ENCODE data around the gene THEM4. TPM values are rescaled to one million over a fixed set of nuclear protein-coding genes. Genes with fewer than 3 reads are reported as not detected.
A peak's percentile ranks its signal among the peaks of the same experiment; 100 is the strongest.

THEM4 gene
- total and polyA plus RNA-seq, 2 of the 8 experiments (the other 6 are each of a cell fraction or from before 2014, with no cell fraction given): 9.9 to 11.2 TPM

DNA sequence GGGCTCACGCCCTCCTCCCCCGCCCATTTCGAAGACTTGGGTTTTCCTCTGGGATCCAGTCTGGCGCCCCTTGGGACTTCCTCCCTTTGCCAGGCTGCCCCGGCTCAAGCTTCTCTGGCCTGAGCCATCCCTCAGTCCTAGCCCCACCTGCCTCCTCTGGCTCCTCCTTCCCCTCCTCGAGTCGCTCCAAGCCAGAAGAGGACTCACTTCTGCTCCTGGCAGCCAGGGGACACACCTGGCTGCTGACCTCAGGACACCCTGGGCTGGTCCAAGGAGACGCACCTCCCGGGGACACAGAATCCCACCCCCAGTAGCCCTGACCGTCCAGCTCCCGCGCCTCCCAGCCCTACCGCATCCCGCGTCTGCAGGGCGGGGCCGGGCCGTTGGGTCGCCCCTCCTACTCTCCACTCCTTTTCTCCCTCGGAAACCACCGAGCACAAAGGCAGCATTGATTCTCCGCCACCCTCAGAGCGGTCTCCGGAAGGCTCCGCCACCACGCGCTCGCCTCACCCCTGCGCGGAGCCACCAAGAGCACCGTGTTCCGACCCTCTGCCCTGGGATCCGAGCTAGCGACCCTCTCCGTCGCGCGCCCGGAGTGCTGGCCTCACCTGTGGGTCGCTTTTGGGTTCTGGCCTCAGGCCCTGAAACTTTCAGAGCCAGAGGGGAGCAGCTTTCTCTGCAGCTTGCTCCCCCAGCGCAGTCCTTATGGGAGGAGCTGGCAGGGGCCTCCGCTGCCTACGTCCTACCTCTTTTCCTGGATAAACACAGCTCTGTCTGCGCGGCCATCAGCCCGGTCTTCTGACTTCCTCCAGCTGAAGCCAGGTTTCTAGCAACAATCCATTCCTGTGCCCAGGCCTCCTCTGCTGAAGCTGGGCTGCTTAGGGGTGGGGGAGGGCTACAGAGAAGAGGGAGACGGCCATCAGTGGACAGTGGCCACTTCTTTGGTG lies 69.6 kb downstream of the THEM4 start, which contains the start of gene C2CD4D (continued):
- TF ChIP-seq, protein P1, sequence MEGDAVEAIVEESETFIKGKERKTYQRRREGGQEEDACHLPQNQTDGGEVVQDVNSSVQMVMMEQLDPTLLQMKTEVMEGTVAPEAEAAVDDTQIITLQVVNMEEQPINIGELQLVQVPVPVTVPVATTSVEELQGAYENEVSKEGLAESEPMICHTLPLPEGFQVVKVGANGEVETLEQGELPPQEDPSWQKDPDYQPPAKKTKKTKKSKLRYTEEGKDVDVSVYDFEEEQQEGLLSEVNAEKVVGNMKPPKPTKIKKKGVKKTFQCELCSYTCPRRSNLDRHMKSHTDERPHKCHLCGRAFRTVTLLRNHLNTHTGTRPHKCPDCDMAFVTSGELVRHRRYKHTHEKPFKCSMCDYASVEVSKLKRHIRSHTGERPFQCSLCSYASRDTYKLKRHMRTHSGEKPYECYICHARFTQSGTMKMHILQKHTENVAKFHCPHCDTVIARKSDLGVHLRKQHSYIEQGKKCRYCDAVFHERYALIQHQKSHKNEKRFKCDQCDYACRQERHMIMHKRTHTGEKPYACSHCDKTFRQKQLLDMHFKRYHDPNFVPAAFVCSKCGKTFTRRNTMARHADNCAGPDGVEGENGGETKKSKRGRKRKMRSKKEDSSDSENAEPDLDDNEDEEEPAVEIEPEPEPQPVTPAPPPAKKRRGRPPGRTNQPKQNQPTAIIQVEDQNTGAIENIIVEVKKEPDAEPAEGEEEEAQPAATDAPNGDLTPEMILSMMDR (IDR thresholded peaks at IDR 0.05; ENCODE audit: control extremely low read depth in 1 of 3, insufficient read depth in 1 of 3, low read depth in 1 of 3, low read length in 3 of 3): peak; percentile 8 to 24 (median 15); a peak in 3 of 4 replicates
- no peak for TF ChIP-seq SP1 (IDR thresholded peaks at IDR 0.05; ENCODE audit: low read depth, low read length)
- TF ChIP-seq CEBPB (IDR thresholded peaks at IDR 0.05; ENCODE audit: low read depth, low read length): no peak
- no peak for TF ChIP-seq POU5F1 (IDR thresholded peaks at IDR 0.05; ENCODE audit: low read depth, low read length)
- TF ChIP-seq POLR2A (IDR thresholded peaks at IDR 0.05; ENCODE audit: control extremely low read depth in 1 of 2, low read depth in 2 of 2, low read length in 2 of 2): peak; percentile 85 to 91
- TF ChIP-seq EP300 (IDR thresholded peaks at IDR 0.05; ENCODE audit: borderline replicate concordance in 1 of 2, low read depth in 2 of 2, low read length in 2 of 2): no peak
- no peak for TF ChIP-seq EZH2 (IDR thresholded peaks at IDR 0.05; ENCODE audit: low read depth, low read length, severe bottlenecking)
- no peak for TF ChIP-seq FOSL1 (IDR thresholded peaks at IDR 0.05; ENCODE audit: insufficient read depth, low read depth, low read length)
- TF ChIP-seq RBBP5 (IDR thresholded peaks at IDR 0.05; ENCODE audit: borderline replicate concordance, low read depth, low read length): 0 out of 2 replicates have a peak, but pooled peaks have one; percentile 37
